HepG2 (cell line): ENCODE results near the gene ZNF764.

ENCODE experiments used
- EP300 ChIP-seq, 3 experiments: sonication (generic) in 1 of 3; formaldehyde crosslinking in 1 of 3; IDR thresholded peaks; 2 replicates each; pipeline versions ENCODE4 v1.5.1 to v1.6.1; 2011 to 2020; ENCODE audit warnings: low read depth in 2 of 3, low read length in 2 of 3, borderline replicate concordance in 1 of 3, improper control_type of control experiment in 1 of 3, mild to moderate bottlenecking in 1 of 3, missing genetic modification reagents in 1 of 3, moderate library complexity in 1 of 3
- TAF1 ChIP-seq: sonication (generic); formaldehyde crosslinking; IDR thresholded peaks from 2 replicates; pipeline ENCODE4 v1.4.0; 2020; ENCODE audit warnings: missing genetic modification reagents
- TRIM24 ChIP-seq: sonication (generic); formaldehyde crosslinking; IDR thresholded peaks from 2 replicates; pipeline ENCODE4 v1.8.0; 2022; ENCODE audit warnings: mild to moderate bottlenecking, missing genetic modification reagents
- ZBTB1 ChIP-seq: sonication (generic); formaldehyde crosslinking; IDR thresholded peaks from 2 replicates; pipeline ENCODE4 v1.4.0; 2020; ENCODE audit warnings: missing genetic modification reagents, borderline replicate concordance
- TF ChIP-seq, protein P1 (sequence below): sonication (generic); formaldehyde crosslinking; IDR thresholded peaks from 2 replicates; pipeline ENCODE4 v1.4.0; 2020; ENCODE audit warnings: missing genetic modification reagents

DNA sequence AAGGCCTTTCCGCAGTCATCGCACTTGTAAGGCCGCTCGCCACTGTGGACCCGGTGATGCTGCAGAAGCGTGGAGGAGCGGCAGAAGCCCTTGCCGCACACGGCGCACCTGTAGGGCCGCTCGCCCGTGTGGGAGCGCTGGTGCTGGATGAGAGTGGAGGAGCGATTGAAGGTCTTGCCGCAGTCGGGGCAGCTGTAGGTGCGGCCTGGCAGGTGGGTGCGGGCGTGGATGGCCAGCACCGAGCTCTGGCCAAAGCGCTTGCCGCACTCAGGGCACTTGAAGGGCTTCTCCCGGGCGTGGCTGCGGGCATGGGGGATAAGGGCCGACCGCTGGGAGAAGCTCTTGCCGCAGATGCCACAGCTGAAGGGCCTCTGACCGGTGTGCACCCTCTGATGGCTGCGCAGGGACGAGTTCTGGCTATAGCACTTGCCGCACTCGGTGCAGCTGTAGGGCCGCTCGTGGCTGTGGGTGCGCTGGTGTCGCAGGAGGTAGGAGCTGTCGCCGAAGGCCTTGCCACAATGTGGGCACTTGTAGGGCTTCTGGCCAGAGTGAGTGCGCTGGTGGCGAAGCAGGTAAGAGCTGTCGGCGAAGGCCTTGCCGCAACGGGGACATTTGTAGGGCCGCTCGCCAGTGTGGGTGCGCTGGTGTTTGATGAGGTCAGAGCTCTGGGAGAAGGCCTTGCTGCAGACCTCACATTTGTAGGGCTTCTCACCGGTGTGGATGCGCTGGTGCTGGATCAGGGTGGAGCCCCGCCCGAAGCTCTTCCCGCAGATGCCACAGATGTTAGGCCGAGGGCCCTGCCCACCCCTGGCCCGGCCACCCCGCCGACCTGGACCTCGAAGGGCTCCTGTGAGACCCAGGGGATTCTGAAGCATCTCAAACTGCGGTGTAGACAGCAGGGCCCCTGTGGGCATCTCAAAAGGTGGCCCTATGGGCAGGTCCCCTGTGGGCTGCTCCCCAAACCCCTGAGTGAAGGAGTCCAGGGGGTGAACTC, 33.3 kb downstream of the ZNF764 start:
- TF ChIP-seq TRIM24 (CRISPR knock-in tag) (no peak), EP300 (IDR thresholded peaks at IDR 0.05; ENCODE audit: low read depth in 2 of 2, low read length in 2 of 2) (no peak), EP300 (CRISPR knock-in tag; IDR thresholded peaks at IDR 0.05; ENCODE audit: borderline replicate concordance) (no peak), ZBTB1 (CRISPR knock-in tag) (no peak), TAF1 (CRISPR knock-in tag) (no peak)
- TF ChIP-seq, protein P1, sequence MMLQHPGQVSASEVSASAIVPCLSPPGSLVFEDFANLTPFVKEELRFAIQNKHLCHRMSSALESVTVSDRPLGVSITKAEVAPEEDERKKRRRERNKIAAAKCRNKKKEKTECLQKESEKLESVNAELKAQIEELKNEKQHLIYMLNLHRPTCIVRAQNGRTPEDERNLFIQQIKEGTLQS (CRISPR knock-in tag): no peak
